Mammary epithelial cell (primary cell): Measurements from ENCODE around the gene OR10A7.

ENCODE experiments used
- EZH2 ChIP-seq: IDR thresholded peaks from 2 replicates; pipeline ENCODE4 v1.6.1; 2012; ENCODE audit warnings: low read length, inconsistent platforms, borderline replicate concordance
- TF ChIP-seq, protein P1 (sequence below), 2 donors: IDR thresholded peaks in 1 of 2; conservative IDR thresholded peaks in 1 of 2; 2 replicates each; pipeline ENCODE4 v1.5.1; 2011 to 2012; ENCODE audit warnings: inconsistent platforms in 2 of 2, low read length in 2 of 2, mild to moderate bottlenecking in 2 of 2, control low read depth in 1 of 2, low read depth in 1 of 2; ENCODE audit not compliant: insufficient read depth in 1 of 2; ENCODE audit errors: extremely low read depth in 1 of 2

DNA sequence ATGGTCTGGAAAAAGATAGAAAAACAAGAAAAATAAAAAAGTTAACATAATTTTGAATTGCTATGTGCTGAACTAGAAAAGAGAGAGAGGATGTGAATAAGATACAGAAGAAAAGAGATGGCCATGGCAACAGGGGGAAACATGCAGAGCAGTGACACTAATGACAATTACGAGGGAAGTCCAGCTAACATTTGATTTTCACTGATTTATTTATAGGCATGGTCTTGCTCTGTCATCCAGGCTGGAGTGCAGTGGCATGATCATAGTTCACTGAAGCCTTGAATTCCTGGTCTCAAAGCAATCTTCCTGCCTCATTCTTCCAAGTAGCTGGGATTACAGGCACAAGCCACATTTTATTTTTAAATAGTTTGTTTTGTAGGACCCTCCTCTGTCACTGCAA lies 25.3 kb downstream of the OR10A7 start:
- TF ChIP-seq EZH2 = no peak
- TF ChIP-seq, protein P1, sequence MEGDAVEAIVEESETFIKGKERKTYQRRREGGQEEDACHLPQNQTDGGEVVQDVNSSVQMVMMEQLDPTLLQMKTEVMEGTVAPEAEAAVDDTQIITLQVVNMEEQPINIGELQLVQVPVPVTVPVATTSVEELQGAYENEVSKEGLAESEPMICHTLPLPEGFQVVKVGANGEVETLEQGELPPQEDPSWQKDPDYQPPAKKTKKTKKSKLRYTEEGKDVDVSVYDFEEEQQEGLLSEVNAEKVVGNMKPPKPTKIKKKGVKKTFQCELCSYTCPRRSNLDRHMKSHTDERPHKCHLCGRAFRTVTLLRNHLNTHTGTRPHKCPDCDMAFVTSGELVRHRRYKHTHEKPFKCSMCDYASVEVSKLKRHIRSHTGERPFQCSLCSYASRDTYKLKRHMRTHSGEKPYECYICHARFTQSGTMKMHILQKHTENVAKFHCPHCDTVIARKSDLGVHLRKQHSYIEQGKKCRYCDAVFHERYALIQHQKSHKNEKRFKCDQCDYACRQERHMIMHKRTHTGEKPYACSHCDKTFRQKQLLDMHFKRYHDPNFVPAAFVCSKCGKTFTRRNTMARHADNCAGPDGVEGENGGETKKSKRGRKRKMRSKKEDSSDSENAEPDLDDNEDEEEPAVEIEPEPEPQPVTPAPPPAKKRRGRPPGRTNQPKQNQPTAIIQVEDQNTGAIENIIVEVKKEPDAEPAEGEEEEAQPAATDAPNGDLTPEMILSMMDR (conservative IDR thresholded peaks at IDR 0.05 in 1 of 2, IDR thresholded peaks at IDR 0.05 in 1 of 2; ENCODE audit: extremely low read depth in 1 of 2, insufficient read depth in 1 of 2, low read depth in 1 of 2, low read length in 2 of 2) = no peak
